H1 (cell line): ENCODE results near the gene DCAF8. TPM values are rescaled to one million over a fixed set of nuclear protein-coding genes. Genes with fewer than 3 reads are reported as not detected.
A peak's percentile ranks its signal among the peaks of the same experiment; 100 is the strongest.

Experiments
- CTCF ChIA-PET: fragments of 300-600 bp; sonication (Branson Sonifier 250); formaldehyde crosslinking; loops from one replicate; lab custom pipeline; 2021; ENCODE audit not compliant: partially characterized antibody; lab: Charles Lee
- POLR2A ChIA-PET: fragments of 300-600 bp; sonication (Branson Sonifier 250); formaldehyde crosslinking; loops from one replicate; lab custom pipeline; 2021; ENCODE audit warnings: inconsistent platforms; ENCODE audit not compliant: partially characterized antibody; lab: Charles Lee
- DNase-seq, 2 experiments: peaks; one replicate each; pipeline versions ENCODE4 v3.0.0 to v3.0.0-alpha.2; 2010 to 2022; ENCODE audit warnings: low spot score in 2 of 2, low read depth in 1 of 2, mixed read lengths in 1 of 2
- FAIRE-seq: peaks from 2 replicates; lab custom pipeline; 2011; peaks lifted over from hg19 to GRCh38; lab: Jason Lieb, UNC
- H2AFZ ChIP-seq: 2 replicates; pipeline ENCODE4 v1.8.1; 2012; ENCODE audit warnings: low read length, inconsistent platforms
- H2AK5ac ChIP-seq: 2 replicates; pipeline ENCODE4 v1.6.1; 2013; ENCODE audit warnings: low read depth, low read length
- H2BK120ac ChIP-seq: replicated peaks from 2 replicates; pipeline ENCODE3; 2013; ENCODE audit warnings: low read depth, low read length, inconsistent platforms
- H2BK12ac ChIP-seq: 2 replicates; pipeline ENCODE4 v1.6.1; 2013; ENCODE audit warnings: low read depth, low read length
- H2BK15ac ChIP-seq: 2 replicates; pipeline ENCODE4 v1.6.1; 2013; ENCODE audit warnings: low read length
- H2BK20ac ChIP-seq: 2 replicates; pipeline ENCODE4 v1.6.1; 2013; ENCODE audit warnings: low read length
- H2BK5ac ChIP-seq: 2 replicates; pipeline ENCODE4 v1.6.1; 2013; ENCODE audit warnings: low read depth, low read length
- H3K14ac ChIP-seq: 2 replicates; pipeline ENCODE4 v1.6.1; 2013; ENCODE audit warnings: inconsistent platforms; ENCODE audit not compliant: insufficient read length
- H3K18ac ChIP-seq: 2 replicates; pipeline ENCODE4 v1.6.1; 2013; ENCODE audit warnings: low read length; ENCODE audit errors: extremely low read depth
- H3K23ac ChIP-seq: 2 replicates; pipeline ENCODE4 v1.6.1; 2013; ENCODE audit warnings: inconsistent platforms; ENCODE audit not compliant: insufficient read length
- H3K23me2 ChIP-seq: 2 replicates; pipeline ENCODE4 v1.6.1; 2013; ENCODE audit warnings: low read depth, low read length
- H3K27ac ChIP-seq: 2 replicates; pipeline ENCODE4 v1.6.1; 2011; ENCODE audit warnings: low read depth, low read length, inconsistent platforms
- H3K27me3 ChIP-seq, 4 experiments: replicated peaks in 1 of 4; 1 replicate in 1 of 4; 2 replicates in 3 of 4; pipeline versions ENCODE4 v1.6.1 to v1.8.1; 2011 to 2013; ENCODE audit warnings: low read length in 3 of 4, mild to moderate bottlenecking in 3 of 4, inconsistent platforms in 2 of 4, mixed read lengths in 2 of 4, moderate library complexity in 1 of 4; ENCODE audit not compliant: control insufficient read depth in 3 of 4, insufficient read depth in 3 of 4; ENCODE audit errors: extremely low read depth in 1 of 4
- H3K36me3 ChIP-seq, 4 experiments: 2 replicates each; pipeline versions ENCODE4 v1.6.1 to v1.8.1; 2011 to 2013; ENCODE audit warnings: mild to moderate bottlenecking in 4 of 4, low read length in 3 of 4, moderate library complexity in 2 of 4, control low read depth in 1 of 4, inconsistent platforms in 1 of 4; ENCODE audit not compliant: insufficient read depth in 4 of 4, control insufficient read depth in 2 of 4
- H3K4ac ChIP-seq: replicated peaks from 2 replicates; pipeline ENCODE3; 2013; ENCODE audit warnings: low read length, low read depth, mixed read lengths, inconsistent platforms; ENCODE audit not compliant: insufficient read length
- H3K4me1 ChIP-seq, 4 experiments: replicated peaks in 1 of 4; 1 replicate in 1 of 4; 2 replicates in 3 of 4; pipeline versions ENCODE4 v1.6.1 to v1.8.1; 2011 to 2013; ENCODE audit warnings: low read length in 3 of 4, inconsistent platforms in 2 of 4, mixed read lengths in 1 of 4; ENCODE audit not compliant: insufficient read depth in 4 of 4, control insufficient read depth in 3 of 4
- H3K4me2 ChIP-seq, 2 experiments: 2 replicates each; pipeline versions ENCODE4 v1.6.1 to v1.8.1; 2011 to 2013; ENCODE audit warnings: low read depth in 2 of 2, low read length in 2 of 2, control low read depth in 1 of 2, inconsistent platforms in 1 of 2, mild to moderate bottlenecking in 1 of 2; ENCODE audit not compliant: insufficient read depth in 1 of 2
- H3K4me3 ChIP-seq, 4 experiments: fragments of 200-600, 300-600 bp in 1 of 4; sonication (generic), shearing (Covaris generic), sonication (Bioruptor Twin) in 1 of 4; 2 replicates each; pipeline versions ENCODE4 v1.5.1 to v1.8.1; 2011 to 2016; ENCODE audit warnings: low read length in 4 of 4, low read depth in 3 of 4, control low read depth in 2 of 4, inconsistent platforms in 2 of 4, mild to moderate bottlenecking in 2 of 4, mixed read lengths in 1 of 4, moderate library complexity in 1 of 4; ENCODE audit not compliant: insufficient read depth in 2 of 4; ENCODE audit errors: extremely low read depth in 1 of 4
- H3K56ac ChIP-seq: replicated peaks from 2 replicates; pipeline ENCODE3; 2013; ENCODE audit warnings: low read depth, mild to moderate bottlenecking, mixed read lengths, low read length, inconsistent platforms; ENCODE audit not compliant: insufficient read length
- H3K79me1 ChIP-seq: 2 replicates; pipeline ENCODE4 v1.6.1; 2013; ENCODE audit warnings: low read depth, low read length, control low read depth
- H3K79me2 ChIP-seq, 2 experiments: 2 replicates each; pipeline versions ENCODE4 v1.6.1 to v1.8.1; 2012 to 2013; ENCODE audit warnings: low read length in 2 of 2, mild to moderate bottlenecking in 2 of 2, inconsistent platforms in 1 of 2; ENCODE audit not compliant: insufficient read depth in 2 of 2, control insufficient read depth in 1 of 2
- H3K9ac ChIP-seq, 4 experiments: replicated peaks in 1 of 4; 1 replicate in 1 of 4; 2 replicates in 3 of 4; pipeline versions ENCODE4 v1.6.1 to v1.8.1; 2011 to 2013; ENCODE audit warnings: low read depth in 3 of 4, low read length in 3 of 4, control low read depth in 2 of 4, mild to moderate bottlenecking in 2 of 4, moderate library complexity in 2 of 4, inconsistent platforms in 1 of 4; ENCODE audit errors: extremely low read depth in 1 of 4
- H3K9me3 ChIP-seq, 2 experiments: 2 replicates each; pipeline versions ENCODE4 v1.6.1 to v1.8.1; 2012 to 2013; ENCODE audit warnings: mild to moderate bottlenecking in 2 of 2, moderate library complexity in 2 of 2, control low read depth in 1 of 2, inconsistent platforms in 1 of 2, low read depth in 1 of 2, low read length in 1 of 2, mixed read lengths in 1 of 2; ENCODE audit not compliant: insufficient read depth in 2 of 2
- H4K20me1 ChIP-seq, 2 experiments: replicated peaks in 1 of 2; 2 replicates each; pipeline versions ENCODE3 to v1.8.1; 2011 to 2013; ENCODE audit warnings: inconsistent platforms in 2 of 2, low read length in 2 of 2, mild to moderate bottlenecking in 1 of 2; ENCODE audit not compliant: insufficient read depth in 2 of 2, control insufficient read depth in 1 of 2
- H4K5ac ChIP-seq: 2 replicates; pipeline ENCODE4 v1.6.1; 2013; ENCODE audit warnings: low read length, low read depth, mixed read lengths, inconsistent platforms; ENCODE audit not compliant: insufficient read length
- H4K8ac ChIP-seq: 2 replicates; pipeline ENCODE4 v1.8.0; 2013; ENCODE audit warnings: mild to moderate bottlenecking, moderate library complexity, low read length, inconsistent platforms; ENCODE audit not compliant: insufficient read depth; ENCODE audit errors: extremely low read depth
- H4K91ac ChIP-seq: replicated peaks from 2 replicates; pipeline ENCODE3; 2013; ENCODE audit warnings: low read length, mixed read lengths, inconsistent platforms; ENCODE audit not compliant: insufficient read length
- ATF3 ChIP-seq: IDR thresholded peaks from 2 replicates; pipeline ENCODE4 v1.6.1; 2011; ENCODE audit warnings: low read depth, mild to moderate bottlenecking, low read length; ENCODE audit not compliant: insufficient read depth
- EZH2 ChIP-seq: fragments of 200-600 bp; sonication (generic); IDR thresholded peaks from 2 replicates; pipeline ENCODE4 v1.7.1; 2012; ENCODE audit warnings: low read depth, mild to moderate bottlenecking, moderate library complexity, low read length, inconsistent platforms; ENCODE audit not compliant: severe bottlenecking
- MAFK ChIP-seq: IDR thresholded peaks from 2 replicates; pipeline ENCODE4 v1.6.1; 2012; ENCODE audit warnings: low read depth, mild to moderate bottlenecking, improper control_type of control experiment, low read length
- POU5F1 ChIP-seq: IDR thresholded peaks from 2 replicates; pipeline ENCODE4 v1.6.1; 2011; ENCODE audit warnings: low read depth, mild to moderate bottlenecking, low read length, moderate library complexity
- TCF12 ChIP-seq: IDR thresholded peaks from 2 replicates; pipeline ENCODE4 v1.6.1; 2011; ENCODE audit warnings: low read depth, mild to moderate bottlenecking, low read length
- WGBS, 2 experiments: shearing (Covaris generic) in 1 of 2; methylation state at CpG; one replicate each; pipeline versions ENCODE4 v1.1.6 to v1.1.7; 2013 to 2015; ENCODE audit warnings: low lambda C conversion rate in 2 of 2, mixed read lengths in 2 of 2, inconsistent platforms in 1 of 2, low coverage in 1 of 2, missing lambda C conversion rate in 1 of 2; ENCODE audit not compliant: insufficient replicate concordance in 2 of 2, insufficient coverage in 1 of 2, insufficient read length in 1 of 2; ENCODE audit errors: extremely low coverage in 1 of 2, missing lambda C conversion rate in 1 of 2; 5-methylcytosine and 5-hydroxymethylcytosine counted together
- polyA plus RNA-seq, 7 experiments: library from polyadenylated mRNA; depleted of rRNA in 3 of 7; stranded (reverse) in 5 of 7; unstranded in 2 of 7; fragments of >200 nt in 5 of 7; fragments of 200-250 nt in 2 of 7; gene quantifications; 1 replicate in 5 of 7; 2 replicates in 1 of 7; 4 replicates in 1 of 7; pipeline versions ENCODE4 v1.2.1 to v1.2.3, GENCODE V29; 2011 to 2013; ENCODE audit warnings: missing spikeins in 2 of 7, mixed read lengths in 2 of 7
- total RNA-seq: library from RNA; stranded (reverse); fragmentation: NEBNext Ultra II Directional; extraction: Animal tissue kit (Norgen Biotek cat#: 25700); gene quantifications from 2 replicates; pipeline ENCODE4 v1.2.1, GENCODE V29; 2021

The DCAF8 gene
- total and polyA plus RNA-seq, 2 of the 8 experiments (the other 6 are each of a cell fraction or from before 2014, with no cell fraction given): 68.2 to 110 TPM

- no peak overlapping the region for H2BK20ac ChIP-seq
These were observed 66.2 kb downstream of the DCAF8 start for GRCh38 chr1:160196143-160196542.

More at GRCh38 chr1:160196143-160196542, 66.2 kb downstream of the DCAF8 start:
- no peak overlapping the region for H3K14ac ChIP-seq
- no peak overlapping the region for H4K5ac ChIP-seq
- no peak overlapping the region for H2BK15ac ChIP-seq
- no peak overlapping the region for H3K4me3 ChIP-seq
- no peak overlapping the region for H2BK5ac ChIP-seq
- H3K4me1 ChIP-seq: peaks cover 0 to 20% (median 6%) of the 10 kb centered on the region in 4 experiments; a peak in 6 of 7 replicates
- no peak overlapping the region for H3K4ac ChIP-seq
- no peaks in the 10 kb centered on the region; a peak in 1 of 8 replicates for H3K36me3 ChIP-seq
- DNase-seq (no peak), FAIRE-seq (no peak)
- TF ChIP-seq ATF3 (no peak), MAFK (no peak), POU5F1 (no peak), EZH2 (no peak), TCF12 (no peak)
- H3K9ac ChIP-seq: no peak overlapping the region
- no peak overlapping the region for H4K91ac ChIP-seq
- H3K4me2 ChIP-seq: no peak overlapping the region
- CTCF ChIA-PET: interaction anchor here (0.7 to 20.4 kb wide), 17 partner anchors 12 to 111 kb away, joined by 3 to 257 read pairs (median 4); no protein-coding TSS in a partner anchor
- H2AFZ ChIP-seq: no peak overlapping the region
- peaks cover 0 to 9% of the 10 kb centered on the region in 2 experiments for H4K20me1 ChIP-seq
- no peak overlapping the region for H3K18ac ChIP-seq
- H3K23me2 ChIP-seq: peaks cover 10% of the 10 kb centered on the region
- WGBS, 2 experiments: 88% methylated on average over 4 of the region's 4 CpGs; no CpG with 5 or more reads in 1 of the 2 experiments
- H2BK120ac ChIP-seq: no peak overlapping the region
- no peak overlapping the region for H3K56ac ChIP-seq
- H3K27ac ChIP-seq: no peak overlapping the region
- no peaks in the 10 kb centered on the region; a peak in 1 of 7 replicates for H3K27me3 ChIP-seq
- H3K79me1 ChIP-seq: peaks cover 4% of the 10 kb centered on the region; the same call in 1 of the 2 replicates
- peak overlapping the region; percentile 77; the same call in 1 of the 2 replicates for H2BK12ac ChIP-seq
- POLR2A ChIA-PET: interaction anchor here (1.0 to 2.1 kb wide), 7 partner anchors 11 to 111 kb away, joined by 3 to 8 read pairs (median 4); no protein-coding TSS in a partner anchor
- H3K23ac ChIP-seq: no peak overlapping the region
- H3K9me3 ChIP-seq: no peaks in the 10 kb centered on the region
- H2AK5ac ChIP-seq: no peak overlapping the region
- no peak overlapping the region for H4K8ac ChIP-seq
- no peaks in the 10 kb centered on the region for H3K79me2 ChIP-seq
